HCT116 (cell line): Measurements from ENCODE around the gene NEDD4L. TPM values are rescaled to one million over a fixed set of nuclear protein-coding genes. Genes with fewer than 3 reads are reported as not detected.

Experiments
- ATAC-seq: fragments of 200-7000 bp; cut with Tn5 transposase; 2 replicates; pipeline ENCODE4 v1.9.1; 2020; ENCODE audit warnings: mild to moderate bottlenecking, moderate library complexity
- BruUV-seq: library from RNA; stranded (reverse); fragments of 400-500 nt; replicated peaks from 2 replicates; lab custom pipeline; 2021; lab: Mats Ljungman, UMichigan
- CTCF ChIA-PET: fragments of 300-600 bp; sonication (Branson Sonifier 250); formaldehyde crosslinking; loops from one replicate; lab custom pipeline; 2021; ENCODE audit warnings: antibody characterized with exemption; lab: Charles Lee
- POLR2A ChIA-PET: fragments of 300-600, 350-600 bp; sonication (Branson Sonifier 250); formaldehyde crosslinking; loops from one replicate; lab custom pipeline; 2021; ENCODE audit warnings: antibody characterized with exemption; lab: Charles Lee
- RAD21 ChIA-PET, 2 experiments: fragments of 300-600 bp; sonication (Branson Sonifier 250); formaldehyde crosslinking; loops; one replicate each; lab custom pipeline; 2023; ENCODE audit warnings: low total read pairs in 2 of 2; ENCODE audit not compliant: uncharacterized antibody in 2 of 2, unreplicated experiment in 2 of 2, low non-redundant PET in 1 of 2; lab: Charles Lee
- DNase-seq: peaks from one replicate; pipeline ENCODE4 v3.0.0-alpha.2; 2010; ENCODE audit warnings: low read depth, low spot score
- H2AFZ ChIP-seq: fragments of 200-600 bp; shearing (Covaris generic), sonication (generic); 2 replicates; pipeline ENCODE4 v1.6.1; 2017; ENCODE audit warnings: low read depth, mixed run types, mixed read lengths, antibody characterized with exemption, low read length; ENCODE audit not compliant: poor library complexity, severe bottlenecking
- H3K27ac ChIP-seq: 2 replicates; pipeline ENCODE4 v1.5.1; 2012; ENCODE audit warnings: low read depth, low read length
- H3K27me3 ChIP-seq: fragments of 200-600 bp; sonication (generic); 2 replicates; pipeline ENCODE4 v1.6.1; 2016; ENCODE audit warnings: mixed run types, low read length, mixed read lengths; ENCODE audit not compliant: insufficient read depth
- H3K36me3 ChIP-seq, 2 experiments: fragments of 200-500 bp in 1 of 2; fragments of 200-600 bp in 1 of 2; sonication (Bioruptor generic) in 1 of 2; sonication (generic) in 1 of 2; 2 replicates each; pipeline versions ENCODE4 v1.5.1 to v1.6.1; 2014 to 2016; ENCODE audit warnings: low read length in 2 of 2, inconsistent platforms in 1 of 2, mixed read lengths in 1 of 2, mixed run types in 1 of 2; ENCODE audit not compliant: insufficient read depth in 2 of 2, control insufficient read depth in 1 of 2
- H3K4me1 ChIP-seq, 2 experiments: fragments of 200-600 bp in 1 of 2; sonication (generic) in 1 of 2; 2 replicates each; pipeline versions ENCODE4 v1.5.1 to v1.6.1; 2012 to 2017; ENCODE audit warnings: low read length in 2 of 2, inconsistent platforms in 1 of 2, mild to moderate bottlenecking in 1 of 2, mixed read lengths in 1 of 2, mixed run types in 1 of 2, moderate library complexity in 1 of 2; ENCODE audit not compliant: insufficient read depth in 2 of 2, control insufficient read depth in 1 of 2
- H3K4me2 ChIP-seq: fragments of 200-600 bp; sonication (generic); 2 replicates; pipeline ENCODE4 v1.6.1; 2017; ENCODE audit warnings: mixed run types, low read length, mixed read lengths
- H3K4me3 ChIP-seq, 2 experiments: fragments of 200-600 bp in 1 of 2; sonication (generic) in 1 of 2; replicated peaks in 1 of 2; 2 replicates each; pipeline ENCODE4 v1.5.1; 2011 to 2016; ENCODE audit warnings: low read length in 2 of 2, control low read depth in 1 of 2, low read depth in 1 of 2, mild to moderate bottlenecking in 1 of 2, mixed read lengths in 1 of 2, mixed run types in 1 of 2
- H3K79me2 ChIP-seq: fragments of 200-600 bp; sonication (generic); 2 replicates; pipeline ENCODE4 v1.6.1; 2017; ENCODE audit warnings: mild to moderate bottlenecking, mixed run types, low read length, moderate library complexity, mixed read lengths; ENCODE audit not compliant: insufficient read depth
- H3K9ac ChIP-seq: fragments of 200-600 bp; sonication (generic); 2 replicates; pipeline ENCODE4 v1.6.1; 2016; ENCODE audit warnings: low read length, mixed read lengths
- H3K9me2 ChIP-seq: fragments of 200-600 bp; sonication (generic), shearing (Covaris generic); 2 replicates; pipeline ENCODE4 v1.6.1; 2017; ENCODE audit warnings: mixed run types, mild to moderate bottlenecking, moderate library complexity; ENCODE audit not compliant: insufficient read depth
- H3K9me3 ChIP-seq, 2 experiments: fragments of 200-500 bp in 1 of 2; fragments of 200-600 bp in 1 of 2; sonication (Bioruptor generic) in 1 of 2; sonication (generic) in 1 of 2; 2 replicates each; pipeline ENCODE4 v1.6.1; 2014 to 2017; ENCODE audit warnings: low read length in 2 of 2, mixed read lengths in 2 of 2, inconsistent platforms in 1 of 2, low read depth in 1 of 2, mild to moderate bottlenecking in 1 of 2, mixed run types in 1 of 2, moderate library complexity in 1 of 2; ENCODE audit not compliant: control insufficient read depth in 1 of 2, insufficient read depth in 1 of 2
- H4K20me1 ChIP-seq: fragments of 200-600 bp; sonication (generic), shearing (Covaris generic); 2 replicates; pipeline ENCODE4 v1.6.1; 2017; ENCODE audit warnings: mixed run types, mild to moderate bottlenecking, moderate library complexity; ENCODE audit not compliant: insufficient read depth
- CEBPB ChIP-seq: IDR thresholded peaks from 2 replicates; pipeline ENCODE4 v1.6.1; 2012; ENCODE audit warnings: low read depth
- EGR1 ChIP-seq: IDR thresholded peaks from 2 replicates; pipeline ENCODE4 v1.6.1; 2012; ENCODE audit warnings: low read depth
- FOSL1 ChIP-seq: IDR thresholded peaks from 2 replicates; pipeline ENCODE4 v1.6.1; 2012; ENCODE audit warnings: low read depth
- JUND ChIP-seq: IDR thresholded peaks from 2 replicates; pipeline ENCODE4 v1.6.1; 2012
- POLR2AphosphoS5 ChIP-seq: IDR thresholded peaks from 2 replicates; pipeline ENCODE4 v1.6.1; 2011; ENCODE audit warnings: mild to moderate bottlenecking, low read depth, low read length, moderate library complexity
- SIN3A ChIP-seq: IDR thresholded peaks from 2 replicates; pipeline ENCODE4 v1.6.1; 2012; ENCODE audit warnings: low read depth
- TCF7L2 ChIP-seq: IDR thresholded peaks from 2 replicates; pipeline ENCODE4 v1.7.0; 2011; ENCODE audit warnings: borderline replicate concordance, inconsistent platforms; ENCODE audit not compliant: insufficient read depth, insufficient read length; ENCODE audit errors: extremely low read depth
- YY1 ChIP-seq: IDR thresholded peaks from 2 replicates; pipeline ENCODE4 v1.6.1; 2011; ENCODE audit warnings: low read length, low read depth, moderate library complexity, mild to moderate bottlenecking; ENCODE audit not compliant: insufficient replicate concordance; ENCODE audit errors: extremely low read depth
- ZBTB33 ChIP-seq: IDR thresholded peaks from 2 replicates; pipeline ENCODE4 v1.6.1; 2011; ENCODE audit warnings: mild to moderate bottlenecking, low read length, moderate library complexity; ENCODE audit not compliant: insufficient replicate concordance; ENCODE audit errors: extremely low read depth
- ZFX ChIP-seq: fragments of 450-650 bp; IDR thresholded peaks from 2 replicates; pipeline ENCODE4 v1.6.1; 2017
- ZNF274 ChIP-seq: fragments of 200-500 bp; sonication (Bioruptor generic); IDR thresholded peaks from 2 replicates; pipeline ENCODE4 v1.6.1; 2014; ENCODE audit warnings: mild to moderate bottlenecking, low read depth, low read length, inconsistent platforms
- intact Hi-C: fragments of 100-400 bp; cut with micrococcal nuclease; formaldehyde crosslinking; loops from 2 replicates; pipeline ENCODE4 v1.10.0; 2022
- total RNA-seq: library from RNA; stranded (reverse); gene quantifications from one replicate; pipeline ENCODE4 v1.2.1, GENCODE V29; 2021; ENCODE audit not compliant: unreplicated experiment
- TF ChIP-seq, protein P1 (sequence below): IDR thresholded peaks from 2 replicates; pipeline ENCODE4 v1.6.1; 2012
- TF ChIP-seq, protein P2 (sequence below): IDR thresholded peaks from 2 replicates; pipeline ENCODE4 v1.6.1; 2012; ENCODE audit warnings: low read depth

The NEDD4L gene
- total RNA-seq, 1 experiment from 2014 or later, result 41.5 TPM

GRCh38 chr18:58128381-58129374 is 84.7 kb downstream of the NEDD4L start:
- no TSS peak for BruUV-seq
- Histone ChIP-seq H3K27me3 (no peaks in the 10 kb centered on the region), H3K9me2 (no peaks in the 10 kb centered on the region), H3K9ac (no peak overlapping the region), H2AFZ (no peak overlapping the region), H3K27ac (no peak overlapping the region), H4K20me1 (no peaks in the 10 kb centered on the region), H3K79me2 (no peaks in the 10 kb centered on the region), H3K36me3 (no peaks in the 10 kb centered on the region), H3K9me3 (no peaks in the 10 kb centered on the region), H3K4me3 (no peak overlapping the region), H3K4me1 (no peaks in the 10 kb centered on the region)
- RAD21 ChIA-PET, result no interaction called here
- DNase-seq (no peak), ATAC-seq (no peak)
- POLR2A ChIA-PET, result no interaction called here
- CTCF ChIA-PET, result no interaction called here
- intact Hi-C loops, result loop anchor here (10.0 kb wide), 1 partner anchor 504 kb away; the partner anchor contains the start of gene NARS1
- no peak for TF ChIP-seq YY1
- no peak for TF ChIP-seq EGR1
- TF ChIP-seq, protein P1, sequence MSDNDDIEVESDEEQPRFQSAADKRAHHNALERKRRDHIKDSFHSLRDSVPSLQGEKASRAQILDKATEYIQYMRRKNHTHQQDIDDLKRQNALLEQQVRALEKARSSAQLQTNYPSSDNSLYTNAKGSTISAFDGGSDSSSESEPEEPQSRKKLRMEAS, result no peak
- no peak for TF ChIP-seq ZNF274
- TF ChIP-seq ZBTB33, result no peak
- TF ChIP-seq ZFX, result no peak
- TF ChIP-seq JUND, result no peak
- no peak for TF ChIP-seq FOSL1
- no peak for TF ChIP-seq SIN3A
- TF ChIP-seq, protein P2, sequence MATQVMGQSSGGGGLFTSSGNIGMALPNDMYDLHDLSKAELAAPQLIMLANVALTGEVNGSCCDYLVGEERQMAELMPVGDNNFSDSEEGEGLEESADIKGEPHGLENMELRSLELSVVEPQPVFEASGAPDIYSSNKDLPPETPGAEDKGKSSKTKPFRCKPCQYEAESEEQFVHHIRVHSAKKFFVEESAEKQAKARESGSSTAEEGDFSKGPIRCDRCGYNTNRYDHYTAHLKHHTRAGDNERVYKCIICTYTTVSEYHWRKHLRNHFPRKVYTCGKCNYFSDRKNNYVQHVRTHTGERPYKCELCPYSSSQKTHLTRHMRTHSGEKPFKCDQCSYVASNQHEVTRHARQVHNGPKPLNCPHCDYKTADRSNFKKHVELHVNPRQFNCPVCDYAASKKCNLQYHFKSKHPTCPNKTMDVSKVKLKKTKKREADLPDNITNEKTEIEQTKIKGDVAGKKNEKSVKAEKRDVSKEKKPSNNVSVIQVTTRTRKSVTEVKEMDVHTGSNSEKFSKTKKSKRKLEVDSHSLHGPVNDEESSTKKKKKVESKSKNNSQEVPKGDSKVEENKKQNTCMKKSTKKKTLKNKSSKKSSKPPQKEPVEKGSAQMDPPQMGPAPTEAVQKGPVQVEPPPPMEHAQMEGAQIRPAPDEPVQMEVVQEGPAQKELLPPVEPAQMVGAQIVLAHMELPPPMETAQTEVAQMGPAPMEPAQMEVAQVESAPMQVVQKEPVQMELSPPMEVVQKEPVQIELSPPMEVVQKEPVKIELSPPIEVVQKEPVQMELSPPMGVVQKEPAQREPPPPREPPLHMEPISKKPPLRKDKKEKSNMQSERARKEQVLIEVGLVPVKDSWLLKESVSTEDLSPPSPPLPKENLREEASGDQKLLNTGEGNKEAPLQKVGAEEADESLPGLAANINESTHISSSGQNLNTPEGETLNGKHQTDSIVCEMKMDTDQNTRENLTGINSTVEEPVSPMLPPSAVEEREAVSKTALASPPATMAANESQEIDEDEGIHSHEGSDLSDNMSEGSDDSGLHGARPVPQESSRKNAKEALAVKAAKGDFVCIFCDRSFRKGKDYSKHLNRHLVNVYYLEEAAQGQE, result no peak
- no peak for TF ChIP-seq CEBPB
- no peak for TF ChIP-seq POLR2AphosphoS5
- TF ChIP-seq TCF7L2, result no peak
- TF ChIP-seq, all 23 proteins: peak for 0
- no peak overlapping the region for H3K4me2 ChIP-seq
